Breast epithelium (tissue), 3 donors: ENCODE results near the gene SLC2A4RG.

Experiments used
- CTCF ChIP-seq, 3 donors: fragments of 450-650 bp; IDR thresholded peaks; one replicate each; pipeline ENCODE4 v1.5.1; 2016 to 2017; ENCODE audit warnings: antibody characterized with exemption in 3 of 3, mild to moderate bottlenecking in 3 of 3, moderate library complexity in 3 of 3
- POLR2A ChIP-seq: fragments of 450-650 bp; IDR thresholded peaks from one replicate; pipeline ENCODE4 v1.6.1; 2016; ENCODE audit warnings: antibody characterized with exemption, mild to moderate bottlenecking, moderate library complexity

GRCh38 chr20:63697357-63697867 is 42.2 kb upstream of the SLC2A4RG start:
- TF ChIP-seq CTCF (IDR thresholded peaks at IDR 0.05) (no peak), POLR2A (no peak)
